Trophoblast cell (in vitro differentiated cells and primary cell): ENCODE measurements around the gene TEX22.

Experiments used
- DNase-seq, 2 donors: peaks; one replicate each; pipeline ENCODE4 v3.0.0-alpha.2; 2016
- H2AFZ ChIP-seq: 2 replicates; pipeline ENCODE4 v1.6.1; 2013; ENCODE audit warnings: low read length, moderate library complexity, mild to moderate bottlenecking; ENCODE audit not compliant: insufficient read depth, poor library complexity
- H2AK5ac ChIP-seq: 2 replicates; pipeline ENCODE4 v1.6.1; 2013; ENCODE audit warnings: mild to moderate bottlenecking, low read length
- H2BK120ac ChIP-seq: 2 replicates; pipeline ENCODE4 v1.6.1; 2013; ENCODE audit warnings: low read length, mild to moderate bottlenecking, moderate library complexity; ENCODE audit not compliant: insufficient read depth, poor library complexity
- H2BK12ac ChIP-seq: 2 replicates; pipeline ENCODE4 v1.6.1; 2013; ENCODE audit warnings: mild to moderate bottlenecking, low read length, moderate library complexity
- H2BK5ac ChIP-seq: 2 replicates; pipeline ENCODE4 v1.6.1; 2013; ENCODE audit warnings: low read length, low read depth, moderate library complexity, mild to moderate bottlenecking; ENCODE audit not compliant: poor library complexity
- H3K14ac ChIP-seq: 2 replicates; pipeline ENCODE4 v1.6.1; 2013; ENCODE audit warnings: mild to moderate bottlenecking, low read length
- H3K18ac ChIP-seq: 2 replicates; pipeline ENCODE4 v1.6.1; 2013; ENCODE audit warnings: mild to moderate bottlenecking, low read length
- H3K23ac ChIP-seq: 2 replicates; pipeline ENCODE4 v1.6.1; 2013; ENCODE audit warnings: low read length
- H3K27ac ChIP-seq: 2 replicates; pipeline ENCODE4 v1.5.1; 2013; ENCODE audit warnings: low read depth, mild to moderate bottlenecking, inconsistent platforms, low read length, moderate library complexity
- H3K27me3 ChIP-seq: 2 replicates; pipeline ENCODE4 v1.6.1; 2013; ENCODE audit warnings: inconsistent platforms, mild to moderate bottlenecking, low read length, moderate library complexity; ENCODE audit not compliant: insufficient read depth
- H3K36me3 ChIP-seq, 2 experiments: 1 replicate in 1 of 2; 2 replicates in 1 of 2; pipeline ENCODE4 v1.6.1; 2013; ENCODE audit warnings: low read length in 2 of 2, mild to moderate bottlenecking in 2 of 2, moderate library complexity in 1 of 2; ENCODE audit not compliant: insufficient read depth in 2 of 2, control insufficient read depth in 1 of 2
- H3K4ac ChIP-seq: 2 replicates; pipeline ENCODE4 v1.6.1; 2013; ENCODE audit warnings: low read depth, mild to moderate bottlenecking, low read length, moderate library complexity
- H3K4me1 ChIP-seq, 2 experiments: 1 replicate in 1 of 2; 2 replicates in 1 of 2; pipeline ENCODE4 v1.6.1; 2013; ENCODE audit warnings: low read length in 2 of 2, mild to moderate bottlenecking in 2 of 2, moderate library complexity in 1 of 2; ENCODE audit not compliant: insufficient read depth in 2 of 2, control insufficient read depth in 1 of 2
- H3K4me2 ChIP-seq: 2 replicates; pipeline ENCODE4 v1.6.1; 2013; ENCODE audit warnings: inconsistent platforms, mild to moderate bottlenecking, low read length, moderate library complexity
- H3K4me3 ChIP-seq: 2 replicates; pipeline ENCODE4 v1.5.1; 2013; ENCODE audit warnings: mild to moderate bottlenecking, low read depth, low read length, inconsistent platforms
- H3K79me1 ChIP-seq: one replicate; pipeline ENCODE4 v1.6.1; 2013; ENCODE audit warnings: low read length
- H3K79me2 ChIP-seq: 2 replicates; pipeline ENCODE4 v1.6.1; 2013; ENCODE audit warnings: low read length, mild to moderate bottlenecking; ENCODE audit not compliant: control insufficient read depth, insufficient read depth, poor library complexity
- H3K9ac ChIP-seq: 2 replicates; pipeline ENCODE4 v1.6.1; 2013; ENCODE audit warnings: mild to moderate bottlenecking, low read length
- H3K9me3 ChIP-seq: 2 replicates; pipeline ENCODE4 v1.6.1; 2013; ENCODE audit warnings: low read depth, mild to moderate bottlenecking, control low read depth, inconsistent platforms, low read length; ENCODE audit not compliant: insufficient read depth
- H4K12ac ChIP-seq: 2 replicates; pipeline ENCODE4 v1.6.1; 2013; ENCODE audit warnings: low read depth, mild to moderate bottlenecking, low read length, moderate library complexity
- H4K8ac ChIP-seq: 2 replicates; pipeline ENCODE4 v1.6.1; 2013; ENCODE audit warnings: low read depth, mild to moderate bottlenecking, low read length, moderate library complexity
- H4K91ac ChIP-seq: one replicate; pipeline ENCODE4 v1.6.1; 2013; ENCODE audit warnings: low read depth, mild to moderate bottlenecking, low read length, moderate library complexity
- WGBS: extraction: QIAGEN DNeasy Blood & Tissue Kit; methylation state at CpG from one replicate; pipeline ENCODE4 v1.1.7; 2013; ENCODE audit warnings: missing lambda C conversion rate; ENCODE audit not compliant: insufficient read length, insufficient coverage; ENCODE audit errors: extremely low coverage; 5-methylcytosine and 5-hydroxymethylcytosine counted together

TEX22 gene

DNA sequence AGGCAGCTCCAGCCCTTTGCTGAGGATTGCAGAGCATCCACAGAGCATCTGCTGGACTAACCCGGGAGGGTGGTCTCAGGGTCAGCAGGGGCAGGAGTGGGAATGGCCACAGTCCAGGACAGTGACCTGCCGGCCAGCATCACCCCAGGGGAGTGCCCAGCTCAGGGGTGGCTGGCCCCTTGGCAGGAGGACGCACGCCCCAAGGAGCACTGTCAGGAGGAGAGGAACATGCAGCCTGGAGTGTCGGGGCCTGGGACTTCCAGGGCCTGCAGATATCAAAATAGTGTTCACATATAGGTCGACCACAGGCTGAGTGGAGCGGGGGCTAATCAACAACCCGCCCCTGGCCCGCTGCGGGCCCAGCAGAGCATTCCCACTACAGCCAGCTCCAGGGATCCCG lies 33.2 kb upstream of the TEX22 start:
- Histone ChIP-seq H3K27ac (no peak overlapping the region), H4K8ac (no peak overlapping the region), H3K4me2 (no peak overlapping the region), H3K23ac (no peak overlapping the region), H3K79me2 (no peaks in the 10 kb centered on the region), H2BK12ac (no peak overlapping the region), H2BK5ac (no peak overlapping the region), H2BK120ac (no peak overlapping the region), H3K9ac (no peak overlapping the region), H3K36me3 (peaks cover 21 to 27% of the 10 kb centered on the region in 2 experiments), H4K91ac (no peak overlapping the region), H2AK5ac (no peak overlapping the region), H3K79me1 (no peaks in the 10 kb centered on the region), H3K27me3 (no peaks in the 10 kb centered on the region), H3K4me3 (no peak overlapping the region), H3K14ac (no peak overlapping the region), H2AFZ (no peak overlapping the region), H3K4ac (no peak overlapping the region), H3K9me3 (no peaks in the 10 kb centered on the region), H3K18ac (no peak overlapping the region), H3K4me1 (no peaks in the 10 kb centered on the region), H4K12ac (no peak overlapping the region)
- DNase-seq, result no peak
- no CpG with 5 or more reads among the region's 11 CpGs for WGBS

DNA sequence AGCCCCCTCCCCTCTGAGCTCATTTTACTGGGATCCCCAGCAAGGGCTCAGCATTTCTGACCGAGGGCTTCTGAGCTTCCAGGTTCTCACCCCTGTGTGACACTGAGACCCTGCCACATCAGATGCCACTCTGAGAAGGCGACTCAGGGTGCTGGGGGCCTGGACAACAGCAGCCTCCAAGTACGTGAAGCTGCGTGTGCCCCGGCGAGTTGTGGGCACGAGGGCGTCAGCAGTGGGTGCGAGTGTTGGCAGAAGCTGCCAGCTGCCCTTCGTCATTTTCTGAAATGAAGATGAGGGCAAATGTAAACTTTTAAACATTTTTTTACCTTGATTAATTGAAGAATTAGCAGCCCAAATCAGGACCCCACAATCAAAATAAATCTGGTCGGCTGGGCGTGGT lies 32.7 kb upstream of the TEX22 start:
- no peak overlapping the region for H3K27ac ChIP-seq
- H3K79me1 ChIP-seq, result no peaks in the 10 kb centered on the region
- no CpG with 5 or more reads among the region's 12 CpGs for WGBS
- H3K4me1 ChIP-seq, result no peaks in the 10 kb centered on the region
- no peak overlapping the region for H3K4me3 ChIP-seq
- H2BK12ac ChIP-seq, result no peak overlapping the region
- no peak overlapping the region for H2BK120ac ChIP-seq
- no peak overlapping the region for H4K12ac ChIP-seq
- no peak overlapping the region for H3K23ac ChIP-seq
- no peak overlapping the region for H3K18ac ChIP-seq
- no peaks in the 10 kb centered on the region for H3K79me2 ChIP-seq
- no peak overlapping the region for H3K9ac ChIP-seq
- no peaks in the 10 kb centered on the region for H3K9me3 ChIP-seq
- no peak overlapping the region for H2AK5ac ChIP-seq
- H3K36me3 ChIP-seq, result peaks cover 21 to 27% of the 10 kb centered on the region in 2 experiments
- DNase-seq, result no peak
- H3K4ac ChIP-seq, result no peak overlapping the region
- H3K4me2 ChIP-seq, result no peak overlapping the region
- H3K27me3 ChIP-seq, result no peaks in the 10 kb centered on the region
- no peak overlapping the region for H2BK5ac ChIP-seq
- H4K91ac ChIP-seq, result no peak overlapping the region
- no peak overlapping the region for H3K14ac ChIP-seq
- no peak overlapping the region for H2AFZ ChIP-seq
- H4K8ac ChIP-seq, result no peak overlapping the region

DNA sequence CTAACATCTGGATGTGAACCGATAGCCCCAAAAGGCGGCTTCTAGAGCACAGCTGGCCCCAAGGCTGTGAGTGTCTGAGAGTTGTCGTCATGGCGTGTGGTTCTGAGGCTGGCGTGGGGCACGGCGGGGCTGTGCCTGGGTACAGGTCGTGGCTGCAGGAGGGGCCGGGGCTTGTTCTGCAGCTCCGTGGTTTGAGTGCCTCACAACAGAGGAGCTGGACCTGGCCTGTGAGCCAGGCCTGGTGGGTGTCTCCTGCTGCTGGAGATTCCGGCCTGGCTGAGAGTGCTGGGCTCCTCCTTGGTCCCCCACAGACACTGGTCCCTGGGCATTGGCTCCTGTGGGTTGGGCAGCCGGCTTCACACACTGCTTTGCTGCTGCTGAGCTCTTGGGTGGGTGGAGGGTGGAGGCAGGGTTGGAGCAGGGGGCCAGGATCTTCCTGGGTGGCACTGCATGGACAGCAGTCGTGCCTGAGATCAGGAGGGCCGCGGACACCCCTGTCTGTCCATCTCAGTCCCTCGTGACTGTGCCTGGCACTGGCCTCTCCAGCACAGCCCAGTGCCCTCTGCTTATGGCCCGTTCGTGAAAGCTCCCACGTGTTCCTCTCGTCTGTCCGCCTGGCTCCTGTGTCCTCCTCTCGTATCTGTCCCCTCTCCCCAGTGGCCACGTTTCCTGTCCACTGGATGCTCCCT lies 31.8 kb upstream of the TEX22 start:
- no CpG with 5 or more reads among the region's 23 CpGs for WGBS
- Histone ChIP-seq H3K27me3 (no peaks in the 10 kb centered on the region), H2BK5ac (no peak overlapping the region), H3K4me1 (no peaks in the 10 kb centered on the region), H3K14ac (no peak overlapping the region), H3K4me2 (no peak overlapping the region), H4K12ac (no peak overlapping the region), H3K4ac (no peak overlapping the region), H3K79me1 (no peaks in the 10 kb centered on the region), H3K23ac (no peak overlapping the region), H2AFZ (no peak overlapping the region), H3K79me2 (no peaks in the 10 kb centered on the region), H2AK5ac (no peak overlapping the region), H3K9me3 (no peaks in the 10 kb centered on the region), H4K8ac (no peak overlapping the region), H3K9ac (no peak overlapping the region), H4K91ac (no peak overlapping the region), H3K4me3 (no peak overlapping the region), H3K27ac (no peak overlapping the region), H3K18ac (no peak overlapping the region), H2BK120ac (no peak overlapping the region), H2BK12ac (no peak overlapping the region), H3K36me3 (peaks cover 23 to 31% of the 10 kb centered on the region in 2 experiments)
- no peak for DNase-seq

DNA sequence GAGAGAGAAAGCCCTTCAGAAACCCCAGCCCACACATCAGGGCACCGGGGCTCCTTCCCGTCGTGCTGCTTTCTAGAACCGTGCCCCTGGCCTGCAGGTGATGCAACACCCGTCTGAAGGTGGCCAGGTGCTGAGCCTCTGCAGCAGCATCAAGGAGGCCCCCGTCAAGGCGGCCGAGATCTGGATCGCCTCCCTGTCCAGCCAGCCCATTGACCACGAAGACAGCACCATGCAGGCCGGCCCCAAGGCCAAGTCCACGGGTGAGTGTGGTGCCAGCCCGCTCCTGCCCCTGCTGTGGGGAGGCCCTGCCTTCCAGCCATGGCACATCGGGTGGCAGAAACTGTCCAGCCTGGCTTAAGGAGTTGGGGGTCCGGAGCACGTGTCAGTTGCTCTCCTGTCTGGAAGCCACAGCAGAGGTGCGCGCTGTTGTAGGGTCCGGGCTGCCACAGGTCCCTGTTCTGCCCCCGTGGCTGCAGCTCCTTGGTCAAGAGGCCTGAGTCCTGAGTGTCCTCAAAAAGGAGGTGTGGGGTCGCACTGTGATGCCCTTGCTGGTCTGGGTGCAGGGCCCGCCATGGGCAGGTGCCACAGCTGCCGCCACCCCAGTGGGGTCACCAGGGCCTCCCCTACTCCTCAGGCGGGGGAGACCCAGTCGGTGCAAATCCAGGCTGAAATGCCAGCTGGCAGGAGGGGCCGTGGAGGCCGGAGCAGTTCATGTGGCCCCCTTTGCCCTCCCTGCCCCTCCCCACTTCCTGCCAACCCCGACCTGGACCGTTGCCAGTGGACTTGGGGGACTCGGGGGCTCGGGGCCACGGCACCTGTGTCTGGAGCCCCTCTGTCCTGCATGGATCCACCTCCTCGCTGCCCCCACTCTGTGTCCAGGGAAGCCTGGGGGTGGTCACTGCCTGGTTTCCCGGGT lies 31.0 kb upstream of the TEX22 start:
- H3K9me3 ChIP-seq, result no peaks in the 10 kb centered on the region
- no peak overlapping the region for H2BK5ac ChIP-seq
- H3K4me2 ChIP-seq, result no peak overlapping the region
- no peak overlapping the region for H2AK5ac ChIP-seq
- no peak overlapping the region for H4K8ac ChIP-seq
- H3K4me1 ChIP-seq, result no peaks in the 10 kb centered on the region
- H2AFZ ChIP-seq, result no peak overlapping the region
- H4K12ac ChIP-seq, result no peak overlapping the region
- WGBS, result no CpG with 5 or more reads among the region's 34 CpGs
- H2BK12ac ChIP-seq, result no peak overlapping the region
- no peak overlapping the region for H3K18ac ChIP-seq
- no peak overlapping the region for H3K4me3 ChIP-seq
- peaks cover 25 to 31% of the 10 kb centered on the region in 2 experiments for H3K36me3 ChIP-seq
- no peak overlapping the region for H3K23ac ChIP-seq
- H3K27me3 ChIP-seq, result no peaks in the 10 kb centered on the region
- H2BK120ac ChIP-seq, result no peak overlapping the region
- no peaks in the 10 kb centered on the region for H3K79me2 ChIP-seq
- H3K27ac ChIP-seq, result no peak overlapping the region
- no peak overlapping the region for H3K4ac ChIP-seq
- H3K14ac ChIP-seq, result no peak overlapping the region
- DNase-seq, result no peak
- H3K79me1 ChIP-seq, result no peaks in the 10 kb centered on the region
- H3K9ac ChIP-seq, result no peak overlapping the region
- H4K91ac ChIP-seq, result no peak overlapping the region
